Esophagus (tissue), 2 donors: Measurements from ENCODE around the gene TRIM24. TPM values are rescaled to one million over a fixed set of nuclear protein-coding genes. Genes with fewer than 3 reads are reported as not detected.

Experiments used
- H3K27ac ChIP-seq, 2 donors: one replicate each; pipeline ENCODE4 v1.5.1; 2013; ENCODE audit warnings: low read depth in 2 of 2, mild to moderate bottlenecking in 2 of 2, inconsistent platforms in 1 of 2, low read length in 1 of 2, moderate library complexity in 1 of 2
- H3K27me3 ChIP-seq, 2 donors: one replicate each; pipeline ENCODE4 v1.6.1; 2013; ENCODE audit warnings: low read length in 2 of 2, control low read depth in 1 of 2, mild to moderate bottlenecking in 1 of 2; ENCODE audit not compliant: insufficient read depth in 2 of 2, control insufficient read depth in 1 of 2
- H3K36me3 ChIP-seq, 2 donors: one replicate each; pipeline ENCODE4 v1.6.1; 2013; ENCODE audit warnings: low read length in 1 of 2; ENCODE audit not compliant: control insufficient read depth in 2 of 2, insufficient read depth in 2 of 2
- H3K4me1 ChIP-seq, 2 donors: one replicate each; pipeline ENCODE4 v1.6.1; 2013; ENCODE audit warnings: low read length in 1 of 2; ENCODE audit not compliant: control insufficient read depth in 2 of 2, insufficient read depth in 2 of 2
- H3K4me3 ChIP-seq, 2 donors: one replicate each; pipeline ENCODE4 v1.5.1; 2013; ENCODE audit warnings: low read length in 2 of 2, mild to moderate bottlenecking in 2 of 2, low read depth in 1 of 2, moderate library complexity in 1 of 2
- H3K9me3 ChIP-seq, 2 donors: one replicate each; pipeline ENCODE4 v1.6.1; 2013; ENCODE audit warnings: mild to moderate bottlenecking in 2 of 2, low read depth in 1 of 2, low read length in 1 of 2, moderate library complexity in 1 of 2; ENCODE audit not compliant: control insufficient read depth in 2 of 2, insufficient read depth in 1 of 2
- WGBS, 2 donors: extraction: QIAGEN DNeasy Blood & Tissue Kit; methylation state at CpG; one replicate each; pipeline ENCODE4 v1.1.7; 2013; 5-methylcytosine and 5-hydroxymethylcytosine counted together
- polyA plus RNA-seq, 2 donors: library from polyadenylated mRNA; stranded (reverse); fragments of 200-250 nt; gene quantifications; one replicate each; pipeline ENCODE4 v1.2.3, GENCODE V29; 2013
- donor health status: healthy with polysubstance abuse.
- donor health status: Bipolar disorder and iron deficiency.

The TRIM24 gene
- polyA plus RNA-seq, 2 donors = 7.8 TPM

GRCh38 chr7:138505361-138505873 is 45.4 kb downstream of the TRIM24 start:
- WGBS, 2 donors = 91 to 98% methylated on average over 2 of the region's 2 CpGs
- no peak overlapping the region for H3K4me3 ChIP-seq
- H3K9me3 ChIP-seq = no peaks in the 10 kb centered on the region
- H3K27me3 ChIP-seq = no peaks in the 10 kb centered on the region
- no peaks in the 10 kb centered on the region for H3K4me1 ChIP-seq
- H3K36me3 ChIP-seq = no peaks in the 10 kb centered on the region
- H3K27ac ChIP-seq = no peak overlapping the region

GRCh38 chr7:138506764-138507163 is 46.7 kb downstream of the TRIM24 start:
- Histone ChIP-seq H3K36me3 (no peaks in the 10 kb centered on the region), H3K27me3 (no peaks in the 10 kb centered on the region), H3K4me3 (no peak overlapping the region), H3K27ac (no peak overlapping the region), H3K9me3 (no peaks in the 10 kb centered on the region), H3K4me1 (no peaks in the 10 kb centered on the region)
- WGBS, 2 donors = 0% methylated on average over 1 of the region's 1 CpG

- Histone ChIP-seq H3K27me3 (no peaks in the 10 kb centered on the region), H3K9me3 (no peaks in the 10 kb centered on the region), H3K4me1 (no peaks in the 10 kb centered on the region), H3K36me3 (no peaks in the 10 kb centered on the region), H3K27ac (no peak overlapping the region), H3K4me3 (no peak overlapping the region)
- 82 to 92% methylated on average over 3 of the region's 3 CpGs for WGBS, 2 donors
Measured at GRCh38 chr7:138510003-138510402, 49.9 kb downstream of the TRIM24 start.

GRCh38 chr7:138512092-138512858 is 52.2 kb downstream of the TRIM24 start:
- H3K36me3 ChIP-seq = no peaks in the 10 kb centered on the region

GRCh38 chr7:138512885-138513284 is 52.8 kb downstream of the TRIM24 start:
- Histone ChIP-seq H3K4me3 (no peak overlapping the region), H3K4me1 (no peaks in the 10 kb centered on the region), H3K27ac (no peak overlapping the region), H3K9me3 (no peaks in the 10 kb centered on the region), H3K36me3 (no peaks in the 10 kb centered on the region), H3K27me3 (no peaks in the 10 kb centered on the region)
- 80 to 99% methylated on average over 1 of the region's 1 CpG for WGBS, 2 donors

More at GRCh38 chr7:138512092-138512858, 52.2 kb downstream of the TRIM24 start:
- H3K4me1 ChIP-seq = no peaks in the 10 kb centered on the region
- H3K27ac ChIP-seq = no peak overlapping the region
- 97 to 100% methylated on average over 3 of the region's 3 CpGs for whole genome bisulfite sequencing, 2 donors
- no peak overlapping the region for H3K4me3 ChIP-seq
- H3K9me3 ChIP-seq = no peaks in the 10 kb centered on the region
- no peaks in the 10 kb centered on the region for H3K27me3 ChIP-seq

GRCh38 chr7:138513344-138513871 is 53.3 kb downstream of the TRIM24 start:
- 95 to 97% methylated on average over 4 of the region's 4 CpGs for WGBS, 2 donors

GRCh38 chr7:138514044-138514443 is 54.0 kb downstream of the TRIM24 start:
- WGBS, 2 donors = 49 to 69% methylated on average over 1 of the region's 1 CpG
- peaks cover 0 to under 1% of the 10 kb centered on the region in 2 donors for H3K36me3 ChIP-seq
- no peak overlapping the region for H3K4me3 ChIP-seq
- no peaks in the 10 kb centered on the region for H3K27me3 ChIP-seq
- H3K4me1 ChIP-seq = no peaks in the 10 kb centered on the region
- H3K27ac ChIP-seq = no peak overlapping the region
- no peaks in the 10 kb centered on the region for H3K9me3 ChIP-seq

More at GRCh38 chr7:138513344-138513871, 53.3 kb downstream of the TRIM24 start:
- no peak overlapping the region for H3K4me3 ChIP-seq
- no peak overlapping the region for H3K27ac ChIP-seq
- H3K27me3 ChIP-seq = no peaks in the 10 kb centered on the region
- H3K4me1 ChIP-seq = no peaks in the 10 kb centered on the region
- H3K9me3 ChIP-seq = no peaks in the 10 kb centered on the region
- no peaks in the 10 kb centered on the region for H3K36me3 ChIP-seq

- 78 to 84% methylated on average over 7 of the region's 7 CpGs for WGBS, 2 donors
- no peaks in the 10 kb centered on the region for H3K9me3 ChIP-seq
- H3K4me1 ChIP-seq = no peaks in the 10 kb centered on the region
- no peaks in the 10 kb centered on the region for H3K27me3 ChIP-seq
- no peak overlapping the region for H3K4me3 ChIP-seq
- H3K27ac ChIP-seq = no peak overlapping the region
- peaks cover 0 to 5% of the 10 kb centered on the region in 2 donors for H3K36me3 ChIP-seq
Measured at GRCh38 chr7:138515001-138515528, 55.0 kb downstream of the TRIM24 start.

- 97 to 100% methylated on average over 4 of the region's 4 CpGs for WGBS, 2 donors
- H3K4me3 ChIP-seq = no peak overlapping the region
- peaks cover 0 to 5% of the 10 kb centered on the region in 2 donors for H3K36me3 ChIP-seq
- no peaks in the 10 kb centered on the region for H3K4me1 ChIP-seq
- H3K9me3 ChIP-seq = no peaks in the 10 kb centered on the region
- no peaks in the 10 kb centered on the region for H3K27me3 ChIP-seq
- no peak overlapping the region for H3K27ac ChIP-seq
Measured at GRCh38 chr7:138519061-138519798, 59.2 kb downstream of the TRIM24 start.
